ENCODE results near the gene COMMD4.

COMMD4 gene

GRCh38 chr15:75358771-75359536, 23.1 kb downstream of the COMMD4 start:
- DNase-seq (ENCODE audit: low read depth, low spot score) = no peak
- no peaks in the 10 kb centered on the region for H3K9me3 ChIP-seq (ENCODE audit: low read depth, low read length)
- no peak overlapping the region for H3K4me3 ChIP-seq
- H3K27ac ChIP-seq = no peak overlapping the region
- no peak overlapping the region for H3K9ac ChIP-seq (ENCODE audit: insufficient read length)
- no peaks in the 10 kb centered on the region; the same call in 1 of the 2 replicates for H3K36me3 ChIP-seq (ENCODE audit: insufficient read depth, low read length)
- TF ChIP-seq POLR2AphosphoS5 (IDR thresholded peaks at IDR 0.05; ENCODE audit: borderline replicate concordance, low read depth, low read length) (no peak), EZH2 (IDR thresholded peaks at IDR 0.05) (no peak)

DNA sequence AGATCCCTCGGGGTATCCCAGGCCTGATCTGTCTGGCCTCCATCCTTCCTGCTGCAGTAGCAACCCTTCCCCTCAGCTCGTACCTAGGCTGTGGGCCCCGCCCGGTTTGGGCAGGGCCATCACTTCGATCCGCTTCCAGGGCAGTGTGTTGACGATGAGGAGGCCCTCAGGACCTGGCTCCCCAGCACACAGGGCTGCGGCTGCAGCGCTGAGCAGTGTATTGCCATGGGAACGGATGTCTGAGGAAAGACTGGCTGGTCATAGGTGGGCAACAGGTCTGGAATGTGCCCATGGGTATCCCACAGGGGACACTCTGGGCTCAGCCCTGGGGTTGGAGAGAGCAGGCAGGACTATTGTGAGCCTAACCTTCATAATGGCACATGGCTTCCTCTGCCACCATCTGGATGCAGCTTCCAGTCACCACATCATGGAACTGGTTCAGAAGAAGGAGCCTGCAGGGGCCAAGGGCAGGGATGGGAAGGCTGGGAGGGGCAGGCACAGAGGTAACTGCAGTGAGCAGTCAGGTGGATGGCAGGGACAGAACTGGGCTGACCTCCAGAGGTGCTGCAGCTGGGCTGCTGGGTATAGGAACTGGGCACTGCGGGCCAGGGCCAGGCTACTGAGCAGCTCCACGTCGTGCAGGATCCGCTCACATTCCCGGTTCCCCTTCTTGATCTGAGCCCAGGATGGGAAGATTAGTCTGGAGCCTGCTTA, 23.8 kb downstream of the COMMD4 start:
- Histone ChIP-seq H3K27ac (no peak overlapping the region), H3K9me3 (ENCODE audit: low read depth, low read length) (no peaks in the 10 kb centered on the region), H3K9ac (ENCODE audit: insufficient read length) (no peak overlapping the region), H3K36me3 (ENCODE audit: insufficient read depth, low read length) (no peaks in the 10 kb centered on the region; the same call in 1 of the 2 replicates), H3K4me3 (no peak overlapping the region)
- DNase-seq (ENCODE audit: low read depth, low spot score) = no peak
- TF ChIP-seq EZH2 (IDR thresholded peaks at IDR 0.05) (no peak), FOXP2 (optimal IDR thresholded peaks at IDR 0.05; ENCODE audit: control extremely low read depth, extremely low read length, insufficient read depth) (no peak), POLR2AphosphoS5 (IDR thresholded peaks at IDR 0.05; ENCODE audit: borderline replicate concordance, low read depth, low read length) (no peak)

DNA sequence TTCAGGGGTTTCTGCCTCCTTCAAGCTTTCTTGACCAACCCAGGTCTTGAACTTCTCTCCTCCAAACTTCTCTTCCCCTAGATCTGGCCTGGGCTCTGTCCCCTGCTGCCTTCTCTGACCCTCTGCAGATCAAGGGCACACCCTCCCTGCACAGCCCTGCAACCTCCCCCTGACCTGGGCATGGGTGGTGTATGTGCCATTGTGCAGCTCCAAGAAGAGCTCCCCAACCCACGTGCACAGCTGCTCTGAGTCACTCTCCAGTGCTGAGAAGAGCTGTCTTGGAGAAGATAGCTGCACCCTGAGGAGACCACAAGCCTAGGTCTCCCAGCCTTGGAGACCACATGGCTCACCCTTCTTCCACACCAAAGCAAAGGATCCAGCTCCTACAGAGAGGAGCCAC, 24.5 kb downstream of the COMMD4 start:
- DNase-seq (ENCODE audit: low read depth, low spot score) = no peak
- peaks cover 4% of the 10 kb centered on the region; the same call in 1 of the 2 replicates for H3K36me3 ChIP-seq (ENCODE audit: insufficient read depth, low read length)
- no peak overlapping the region for H3K27ac ChIP-seq
- no peak for TF ChIP-seq POLR2AphosphoS5 (IDR thresholded peaks at IDR 0.05; ENCODE audit: borderline replicate concordance, low read depth, low read length)
- TF ChIP-seq FOXP2 (optimal IDR thresholded peaks at IDR 0.05; ENCODE audit: control extremely low read depth, extremely low read length, insufficient read depth) = no peak
- TF ChIP-seq EZH2 (IDR thresholded peaks at IDR 0.05) = no peak
- H3K9ac ChIP-seq (ENCODE audit: insufficient read length) = no peak overlapping the region
- H3K9me3 ChIP-seq (ENCODE audit: low read depth, low read length) = no peaks in the 10 kb centered on the region
- H3K4me3 ChIP-seq = no peak overlapping the region

- Histone ChIP-seq H3K9ac (ENCODE audit: insufficient read length) (no peak overlapping the region), H3K4me3 (no peak overlapping the region), H3K9me3 (ENCODE audit: low read depth, low read length) (no peaks in the 10 kb centered on the region), H3K27ac (no peak overlapping the region), H3K36me3 (ENCODE audit: insufficient read depth, low read length) (peaks cover 5% of the 10 kb centered on the region; the same call in 1 of the 2 replicates)
- DNase-seq (ENCODE audit: low read depth, low spot score) = no peak
- no peak for TF ChIP-seq EZH2 (IDR thresholded peaks at IDR 0.05)
- no peak for TF ChIP-seq FOXP2 (optimal IDR thresholded peaks at IDR 0.05; ENCODE audit: control extremely low read depth, extremely low read length, insufficient read depth)
- TF ChIP-seq POLR2AphosphoS5 (IDR thresholded peaks at IDR 0.05; ENCODE audit: borderline replicate concordance, low read depth, low read length) = no peak
These were observed 25.0 kb downstream of the COMMD4 start for GRCh38 chr15:75360856-75361255.

- TF ChIP-seq FOXP2 (optimal IDR thresholded peaks at IDR 0.05; ENCODE audit: control extremely low read depth, extremely low read length, insufficient read depth) (no peak), POLR2AphosphoS5 (IDR thresholded peaks at IDR 0.05; ENCODE audit: borderline replicate concordance, low read depth, low read length) (no peak), EZH2 (IDR thresholded peaks at IDR 0.05) (no peak)
- Histone ChIP-seq H3K4me3 (no peak overlapping the region), H3K9ac (ENCODE audit: insufficient read length) (no peak overlapping the region), H3K36me3 (ENCODE audit: insufficient read depth, low read length) (peaks cover 12% of the 10 kb centered on the region; the same call in 1 of the 2 replicates), H3K9me3 (ENCODE audit: low read depth, low read length) (no peaks in the 10 kb centered on the region), H3K27ac (no peak overlapping the region)
- DNase-seq (ENCODE audit: low read depth, low spot score) = no peak
These were observed 25.6 kb downstream of the COMMD4 start for GRCh38 chr15:75361361-75361988.

DNA sequence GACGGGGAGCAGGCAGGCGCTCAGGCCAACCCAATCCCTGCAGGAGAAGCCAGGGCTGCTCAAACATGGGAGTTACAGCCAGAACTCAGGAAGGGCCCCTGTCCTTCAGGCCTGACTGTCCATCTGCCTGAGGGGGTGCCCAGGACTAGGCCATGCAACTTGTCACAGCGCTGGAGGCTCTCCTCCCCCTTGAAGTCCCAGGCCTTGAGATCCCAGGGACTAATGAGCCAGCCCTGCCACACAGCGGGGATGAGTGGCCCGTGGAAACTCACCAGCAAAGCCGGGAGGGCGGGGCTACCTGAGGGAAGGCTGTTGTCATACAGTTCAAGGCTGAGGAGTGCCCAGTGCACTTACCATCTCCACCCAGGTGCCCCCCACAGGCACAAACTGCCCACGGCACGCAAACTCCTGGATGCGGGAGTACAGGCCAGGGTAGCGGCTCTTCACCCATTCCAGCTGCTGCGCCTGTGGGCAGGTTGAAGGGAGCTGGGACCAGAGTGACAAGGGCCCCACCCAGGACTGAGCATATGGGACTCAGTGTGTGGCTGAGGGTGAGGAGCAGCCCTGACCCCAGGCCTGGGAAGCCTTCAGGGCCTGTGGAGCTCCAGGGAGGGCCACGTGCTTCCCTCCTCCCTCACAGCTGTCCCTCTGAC, 26.3 kb downstream of the COMMD4 start:
- no peaks in the 10 kb centered on the region for H3K9me3 ChIP-seq (ENCODE audit: low read depth, low read length)
- TF ChIP-seq EZH2 (IDR thresholded peaks at IDR 0.05) = no peak
- no peak for TF ChIP-seq FOXP2 (optimal IDR thresholded peaks at IDR 0.05; ENCODE audit: control extremely low read depth, extremely low read length, insufficient read depth)
- no peak for TF ChIP-seq POLR2AphosphoS5 (IDR thresholded peaks at IDR 0.05; ENCODE audit: borderline replicate concordance, low read depth, low read length)
- H3K9ac ChIP-seq (ENCODE audit: insufficient read length) = no peak overlapping the region
- no peak overlapping the region for H3K4me3 ChIP-seq
- H3K27ac ChIP-seq = no peak overlapping the region
- H3K36me3 ChIP-seq (ENCODE audit: insufficient read depth, low read length) = peaks cover 18% of the 10 kb centered on the region; the same call in 1 of the 2 replicates
- DNase-seq (ENCODE audit: low read depth, low spot score) = no peak

GRCh38 chr15:75362642-75363249, 26.9 kb downstream of the COMMD4 start:
- Histone ChIP-seq H3K27ac (no peak overlapping the region), H3K9me3 (ENCODE audit: low read depth, low read length) (no peaks in the 10 kb centered on the region), H3K4me3 (no peak overlapping the region), H3K36me3 (ENCODE audit: insufficient read depth, low read length) (peaks cover 22% of the 10 kb centered on the region; the same call in 1 of the 2 replicates), H3K9ac (ENCODE audit: insufficient read length) (no peak overlapping the region)
- no peak for DNase-seq (ENCODE audit: low read depth, low spot score)
- TF ChIP-seq POLR2AphosphoS5 (IDR thresholded peaks at IDR 0.05; ENCODE audit: borderline replicate concordance, low read depth, low read length) (no peak), EZH2 (IDR thresholded peaks at IDR 0.05) (no peak), FOXP2 (optimal IDR thresholded peaks at IDR 0.05; ENCODE audit: control extremely low read depth, extremely low read length, insufficient read depth) (no peak)

Measured in SK-N-MC (cell line).